ENCODE data around the gene SEC11C.

- TF ChIP-seq CTCF (IDR thresholded peaks at IDR 0.05): no peak
- no peak for TF ChIP-seq POLR2A (IDR thresholded peaks at IDR 0.05)
These were observed 15.3 kb upstream of the SEC11C start for GRCh38 chr18:59124370-59124704.

All from body of pancreas (tissue), 4 donors.